ENCODE measurements around the gene KRTAP10-10.
"Not testable (repeated sequence)": the region's sequence is repeated elsewhere in the genome, so short reads cannot be mapped to it uniquely, and the experiment has no call there.

GRCh38 chr21:44601091-44601490, 36.1 kb upstream of the KRTAP10-10 start:
- TF ChIP-seq CTCF, POLR2A, POLR2AphosphoS5, EP300 (IDR thresholded peaks at IDR 0.05): not testable (repeated sequence)

All from sigmoid colon (tissue), 4 donors.